Right cardiac atrium (tissue), 5 donors: Measurements from ENCODE around the gene PGAP2. TPM values are rescaled to one million over a fixed set of nuclear protein-coding genes. Genes with fewer than 3 reads are reported as not detected.
"Not testable (repeated sequence)": the region's sequence is repeated elsewhere in the genome, so short reads cannot be mapped to it uniquely, and the experiment has no call there.

ENCODE experiments used
- ATAC-seq, 2 donors: fragments of 200-7000 bp; cut with Tn5 transposase; one replicate each; pipeline versions ENCODE4 v1.8.0 to v1.9.1; 2020; ENCODE audit warnings: moderate library complexity in 2 of 2, mild to moderate bottlenecking in 1 of 2
- DNase-seq, 3 donors: peaks; one replicate each; pipeline ENCODE4 v3.0.0-alpha.2; 2020
- H3K27ac ChIP-seq: one replicate; pipeline ENCODE4 v1.5.1; 2013; ENCODE audit warnings: mild to moderate bottlenecking, low read length, control low read depth, moderate library complexity
- H3K27me3 ChIP-seq: one replicate; pipeline ENCODE4 v1.6.1; 2013; ENCODE audit not compliant: control insufficient read depth, insufficient read depth
- H3K4me1 ChIP-seq: one replicate; pipeline ENCODE4 v1.6.1; 2013; ENCODE audit warnings: low read length; ENCODE audit not compliant: control insufficient read depth, insufficient read depth
- H3K4me3 ChIP-seq: one replicate; pipeline ENCODE4 v1.5.1; 2013; ENCODE audit warnings: low read length, control low read depth
- H3K9me3 ChIP-seq: one replicate; pipeline ENCODE4 v1.6.1; 2013; ENCODE audit warnings: low read length; ENCODE audit not compliant: control insufficient read depth
- WGBS: extraction: QIAGEN DNeasy Blood & Tissue Kit; methylation state at CpG from one replicate; pipeline ENCODE4 v1.1.7; 2013; 5-methylcytosine and 5-hydroxymethylcytosine counted together
- intact Hi-C, 4 donors: fragments of 100-400 bp; cut with DNase I; formaldehyde crosslinking; loops; one replicate each; pipeline versions ENCODE4 v1.11.0 to v1.14.0; 2022 to 2023
- polyA plus RNA-seq: library from polyadenylated mRNA; stranded (reverse); fragments of 200-250 nt; gene quantifications from one replicate; pipeline ENCODE4 v1.2.3, GENCODE V29; 2013
- total RNA-seq, 4 donors: library from RNA; stranded (reverse); fragmentation: NEBNext Ultra II Directional; extraction: Animal tissue kit (Norgen Biotek cat#: 25700); gene quantifications; one replicate each; pipeline ENCODE4 v1.2.1, GENCODE V29; 2021
- donor health status: healthy with polysubstance abuse.
- donor health status: DM: no; HTN: yes; CAD: no.
- donor health status: DM: no; HTN: no; CAD: no.
- donor health status: DM: no; HTN: yes; CAD: no; lungs with severe emphysema.
- donor health status: DM: yes; HTN: yes; CAD: no.

PGAP2 gene
- total and polyA plus RNA-seq, 5 donors: 12.4 to 19.5 (median 13.9) TPM

- DNase-seq: peak; percentile 54 to 83 (median 74)
Observed at GRCh38 chr11:3859373-3859881, 51.1 kb downstream of the PGAP2 start.

GRCh38 chr11:3860375-3860774 lies 52.0 kb downstream of the PGAP2 start:
- H3K27me3 ChIP-seq: no peaks in the 10 kb centered on the region
- H3K9me3 ChIP-seq: no peaks in the 10 kb centered on the region
- no peak for DNase-seq
- intact Hi-C loops: no loop called here
- H3K4me3 ChIP-seq: no peak overlapping the region
- no peak overlapping the region for H3K27ac ChIP-seq
- peaks cover 17% of the 10 kb centered on the region for H3K4me1 ChIP-seq
- 91% methylated on average over 2 of the region's 2 CpGs for WGBS
- ATAC-seq: no peak

More at GRCh38 chr11:3859373-3859881, 51.1 kb downstream of the PGAP2 start:
- Histone ChIP-seq H3K27me3 (no peaks in the 10 kb centered on the region), H3K4me1 (peaks cover 17% of the 10 kb centered on the region), H3K9me3 (no peaks in the 10 kb centered on the region), H3K27ac (no peak overlapping the region), H3K4me3 (no peak overlapping the region)
- intact Hi-C loops: loop anchor here in 1 of 4 donors (10.0 kb wide), 1 partner anchor 85 kb away; no protein-coding TSS in a partner anchor
- ATAC-seq: peak; percentile 1 to 27
- 63% methylated on average over 4 of the region's 4 CpGs for WGBS

GRCh38 chr11:3860898-3861393 lies 52.6 kb downstream of the PGAP2 start:
- 86% methylated on average over 4 of the region's 4 CpGs for WGBS
- H3K4me3 ChIP-seq, DNase-seq, H3K27ac ChIP-seq, intact Hi-C loops, H3K9me3 ChIP-seq, H3K27me3 ChIP-seq: not testable (repeated sequence)
- ATAC-seq: peak in 1 of 2 donors; percentile 20
- H3K4me1 ChIP-seq: peaks cover 19% of the 10 kb centered on the region

GRCh38 chr11:3861683-3862082 lies 53.3 kb downstream of the PGAP2 start:
- 26% methylated on average over 1 of the region's 1 CpG for WGBS
- H3K4me1 ChIP-seq: peaks cover 16% of the 10 kb centered on the region
- intact Hi-C loops: no loop called here
- H3K27me3 ChIP-seq: no peaks in the 10 kb centered on the region
- DNase-seq (no peak), ATAC-seq (no peak)
- H3K4me3 ChIP-seq: no peak overlapping the region
- H3K9me3 ChIP-seq: no peaks in the 10 kb centered on the region
- no peak overlapping the region for H3K27ac ChIP-seq

- H3K27me3 ChIP-seq: no peaks in the 10 kb centered on the region
- no peak overlapping the region for H3K4me3 ChIP-seq
- DNase-seq (no peak), ATAC-seq (peak in 1 of 2 donors; percentile 49)
- peak overlapping the region; percentile 20 for H3K27ac ChIP-seq
- WGBS: 41% methylated on average over 3 of the region's 3 CpGs
- H3K4me1 ChIP-seq: peaks cover 12% of the 10 kb centered on the region
- intact Hi-C loops: no loop called here
- H3K9me3 ChIP-seq: no peaks in the 10 kb centered on the region
Observed at GRCh38 chr11:3865388-3866193, 57.2 kb downstream of the PGAP2 start.

DNA sequence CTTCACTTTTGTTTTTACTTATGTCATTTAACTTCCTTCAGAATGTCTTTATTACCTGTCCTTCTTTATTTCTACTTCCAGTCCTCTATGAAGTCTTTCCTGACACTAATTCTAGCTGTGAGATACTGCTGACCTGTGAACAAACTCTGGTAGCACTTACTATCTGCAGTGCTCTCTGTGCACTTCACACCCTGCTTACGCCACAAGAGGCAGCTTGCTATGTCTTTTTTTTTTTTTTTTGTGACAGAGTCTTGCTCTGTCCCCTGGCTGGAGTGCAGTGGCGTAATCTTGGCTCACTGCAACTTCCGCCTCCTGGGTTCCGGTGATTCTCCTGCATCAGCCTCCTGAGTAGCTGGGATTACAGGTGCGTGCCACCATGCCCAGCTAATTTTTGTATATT lies 57.8 kb downstream of the PGAP2 start:
- peak; percentile 59 to 77 for ATAC-seq
- H3K27ac ChIP-seq: no peak overlapping the region
- no peak overlapping the region for H3K4me3 ChIP-seq
- 42% methylated on average over 5 of the region's 5 CpGs for WGBS
- H3K4me1 ChIP-seq: peaks cover 12% of the 10 kb centered on the region
- DNase-seq: peak in 2 of 3 donors; percentile 44 to 63
- intact Hi-C loops: no loop called here
- no peaks in the 10 kb centered on the region for H3K9me3 ChIP-seq
- no peaks in the 10 kb centered on the region for H3K27me3 ChIP-seq

GRCh38 chr11:3866836-3867208 lies 58.5 kb downstream of the PGAP2 start:
- H3K27ac ChIP-seq: no peak overlapping the region
- DNase-seq (no peak), ATAC-seq (no peak)
- no peak overlapping the region for H3K4me3 ChIP-seq
- intact Hi-C loops: no loop called here
- no peaks in the 10 kb centered on the region for H3K9me3 ChIP-seq
- H3K4me1 ChIP-seq: peaks cover 9% of the 10 kb centered on the region
- no peaks in the 10 kb centered on the region for H3K27me3 ChIP-seq

DNA sequence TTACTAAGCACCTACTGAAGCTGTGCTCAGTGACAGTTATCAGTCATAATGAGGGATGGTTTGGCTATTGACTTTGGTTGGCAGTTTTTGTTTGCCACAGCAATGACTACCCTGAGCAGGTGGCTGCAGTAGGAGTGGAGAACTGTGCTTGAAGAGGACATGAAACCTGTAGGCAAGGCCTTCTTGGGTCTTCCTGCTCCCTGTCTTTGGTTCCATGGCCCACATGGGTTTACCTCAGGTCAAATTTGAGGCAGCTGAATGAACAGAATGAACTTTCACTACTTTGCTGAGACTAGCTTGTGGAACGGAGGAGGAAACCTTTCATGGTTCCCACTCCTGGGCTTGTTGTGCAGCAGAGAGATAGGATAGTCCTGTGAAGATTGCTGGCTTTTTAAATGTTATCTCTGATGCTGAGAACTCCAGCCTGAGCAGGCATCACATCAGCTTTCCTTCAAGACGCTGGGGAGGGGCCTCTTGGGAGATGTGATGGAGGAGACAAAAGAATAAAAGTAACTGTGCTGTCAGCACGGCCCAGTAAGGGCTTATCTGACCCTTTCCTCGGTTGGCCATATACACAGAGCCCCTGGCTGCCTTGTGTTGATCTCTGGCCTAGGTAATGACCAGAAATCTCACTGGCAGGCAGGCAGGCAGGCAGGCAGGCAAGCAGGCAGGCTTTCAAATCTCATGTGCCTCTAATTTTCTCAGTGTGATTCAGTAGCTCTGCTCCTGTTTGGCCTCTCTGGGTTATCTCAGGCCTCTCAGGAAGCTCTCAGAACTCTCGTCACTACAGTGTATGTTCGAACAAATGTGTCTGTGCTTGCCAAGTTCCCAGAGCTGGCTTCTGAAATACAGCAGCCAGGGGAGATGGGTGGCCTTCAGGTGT lies 59.1 kb downstream of the PGAP2 start:
- Histone ChIP-seq H3K4me1 (peaks cover 9% of the 10 kb centered on the region), H3K27ac (peak overlapping the region; percentile 53), H3K27me3 (no peaks in the 10 kb centered on the region), H3K9me3 (no peaks in the 10 kb centered on the region), H3K4me3 (no peak overlapping the region)
- intact Hi-C loops: no loop called here
- ATAC-seq (peak; percentile 92), DNase-seq (peak in 2 of 3 donors; percentile 28 to 58)
- WGBS: 14% methylated on average over 6 of the region's 6 CpGs

DNA sequence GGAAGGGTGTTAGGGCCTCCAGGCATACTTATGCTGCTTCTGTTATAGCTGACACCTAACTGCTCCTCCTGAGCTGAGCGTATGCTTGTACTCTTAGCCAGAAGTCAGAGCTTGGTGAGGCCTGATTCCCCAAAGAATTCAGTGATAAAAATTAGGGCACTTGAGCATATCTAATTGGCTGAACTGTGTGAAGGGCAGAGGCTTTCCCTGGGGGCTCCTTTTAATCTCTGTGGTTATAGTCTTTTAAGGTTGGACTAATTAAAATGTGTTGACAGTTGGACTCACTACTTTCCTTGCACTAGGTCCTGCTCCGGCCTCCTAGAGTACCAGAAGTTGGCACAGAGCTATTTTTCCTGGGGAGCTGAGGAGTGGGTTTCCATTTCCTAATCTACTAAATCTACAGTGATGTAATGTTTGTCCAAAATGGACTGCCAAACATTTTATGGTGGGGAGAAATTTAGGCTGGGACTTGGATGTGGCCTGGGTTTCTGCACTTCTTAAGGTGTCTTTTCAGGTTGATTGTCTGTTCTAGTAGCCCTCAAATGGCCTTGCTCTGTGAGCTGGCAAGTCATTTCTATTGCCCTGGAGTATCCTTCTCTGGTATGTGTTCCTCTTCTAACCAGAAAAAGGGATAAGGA lies 65.5 kb downstream of the PGAP2 start:
- no peaks in the 10 kb centered on the region for H3K27me3 ChIP-seq
- ATAC-seq (no peak), DNase-seq (no peak)
- H3K4me1 ChIP-seq: no peaks in the 10 kb centered on the region
- intact Hi-C loops: no loop called here
- no peak overlapping the region for H3K27ac ChIP-seq
- no peaks in the 10 kb centered on the region for H3K9me3 ChIP-seq
- H3K4me3 ChIP-seq: no peak overlapping the region
- 74% methylated on average over 2 of the region's 2 CpGs for WGBS
